ENCODE data around the gene TMCO4. TPM values are rescaled to one million over a fixed set of nuclear protein-coding genes. Genes with fewer than 3 reads are reported as not detected.
"Not testable (repeated sequence)": the region's sequence is repeated elsewhere in the genome, so short reads cannot be mapped to it uniquely, and the experiment has no call there.

The TMCO4 gene
- total RNA-seq, 2 experiments from 2014 or later: 14.3 to 16.7 TPM

DNA sequence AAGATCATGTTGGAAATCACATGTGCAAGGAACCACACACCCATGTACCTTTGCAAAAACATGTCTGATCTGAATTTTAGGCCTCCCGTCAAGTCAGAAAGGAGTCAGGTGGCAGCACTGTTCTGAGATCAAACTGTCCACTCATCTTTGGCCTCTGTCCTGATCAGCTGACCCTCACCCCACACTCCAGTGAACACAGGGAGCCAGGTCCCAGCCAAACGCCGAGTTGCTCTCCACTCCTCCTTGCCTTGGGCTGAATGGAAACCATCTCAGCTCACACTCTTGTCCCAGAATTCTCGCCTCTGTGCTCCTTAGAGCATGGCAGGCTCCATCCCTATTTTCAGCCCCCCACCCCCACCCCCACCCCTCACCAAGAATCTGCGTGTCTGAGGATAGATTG is 20.0 kb upstream of the TMCO4 start:
- peaks cover 12% of the 10 kb centered on the region for H3K27me3 Mint-ChIP-seq
- no peak overlapping the region for H3K27ac Mint-ChIP-seq
- H3K4me1 Mint-ChIP-seq: peaks cover 3% of the 10 kb centered on the region
- POLR2A ChIA-PET: no interaction called here
- H3K36me3 Mint-ChIP-seq: no peaks in the 10 kb centered on the region
- no peaks in the 10 kb centered on the region for H3K9me3 Mint-ChIP-seq
- no peak for DNase-seq
- H3K4me3 Mint-ChIP-seq: no peak overlapping the region
- no peak for ATAC-seq (ENCODE audit: low read depth)

DNA sequence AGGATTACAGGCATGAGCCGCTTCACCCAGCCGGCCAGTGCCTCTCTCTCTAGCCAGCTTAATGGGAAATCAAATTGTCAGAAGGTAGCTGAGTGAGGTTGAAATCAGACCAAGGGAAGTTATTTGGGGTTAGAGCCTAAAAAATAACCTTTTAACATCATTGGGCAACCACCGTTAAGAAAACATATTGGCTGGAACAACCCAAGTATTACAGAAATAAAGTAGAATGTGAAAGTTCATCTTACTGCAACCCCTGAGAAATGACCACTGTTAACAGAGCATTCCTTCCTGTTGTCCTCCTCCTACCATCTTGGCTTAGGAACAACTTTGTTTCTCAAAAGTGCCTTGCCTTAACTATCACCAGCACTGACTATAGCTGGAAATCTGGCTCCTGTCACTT is 18.6 kb upstream of the TMCO4 start:
- Mint-ChIP-seq H3K27me3 (peaks cover 12% of the 10 kb centered on the region), H3K9me3 (no peaks in the 10 kb centered on the region), H3K4me3 (no peak overlapping the region), H3K4me1 (no peaks in the 10 kb centered on the region), H3K36me3 (no peaks in the 10 kb centered on the region), H3K27ac (no peak overlapping the region)
- POLR2A ChIA-PET: no interaction called here
- ATAC-seq (ENCODE audit: low read depth) (no peak), DNase-seq (no peak)

DNA sequence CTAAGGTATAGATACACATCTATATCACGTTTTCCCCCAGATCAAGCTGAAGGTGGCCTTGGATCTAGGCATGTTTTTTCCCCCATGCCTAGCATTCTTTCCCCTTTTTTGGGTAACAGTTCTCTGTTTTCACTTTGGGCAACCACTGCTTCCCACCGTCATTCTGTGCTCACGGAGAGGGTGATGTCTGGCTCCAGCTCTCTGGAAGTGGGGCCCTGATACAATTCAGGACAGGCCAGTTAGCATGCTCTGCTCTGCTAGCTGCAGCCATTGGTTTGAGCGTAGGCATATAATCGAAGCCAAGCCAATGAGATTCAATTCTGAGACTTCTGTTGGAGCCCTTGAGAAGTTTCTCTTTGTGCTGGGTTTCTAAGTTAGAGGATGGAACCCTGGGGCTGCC is 17.4 kb upstream of the TMCO4 start:
- POLR2A ChIA-PET: interaction anchor here (0.7 kb wide), 1 partner anchor 16 kb away, joined by 5 read pairs; no protein-coding TSS in a partner anchor
- Mint-ChIP-seq H3K4me3 (no peak overlapping the region), H3K9me3 (no peaks in the 10 kb centered on the region), H3K36me3 (no peaks in the 10 kb centered on the region), H3K27me3 (peaks cover 13% of the 10 kb centered on the region), H3K27ac (no peak overlapping the region), H3K4me1 (no peaks in the 10 kb centered on the region)
- no peak for ATAC-seq (ENCODE audit: low read depth)
- DNase-seq: no peak

DNA sequence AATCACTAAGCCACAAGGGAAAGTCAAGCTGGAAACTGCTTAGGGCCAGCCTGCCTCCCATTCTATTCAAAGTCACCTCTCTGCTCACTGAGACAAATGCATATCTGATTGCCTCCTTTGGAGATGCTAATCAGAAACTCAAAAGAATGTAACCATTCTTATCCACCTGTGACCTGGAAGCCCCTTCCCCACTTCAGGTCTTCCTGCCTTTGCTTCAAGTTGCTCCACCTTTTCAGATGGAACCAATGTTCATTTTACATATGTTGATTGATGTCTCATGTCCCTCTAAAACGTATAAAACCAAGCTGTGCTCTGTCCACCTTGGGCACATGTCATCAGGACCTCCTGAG is 17.0 kb upstream of the TMCO4 start:
- H3K4me1 Mint-ChIP-seq; ATAC-seq (ENCODE audit: low read depth): not testable (repeated sequence)
- H3K27me3 Mint-ChIP-seq: peaks cover 12% of the 10 kb centered on the region

DNA sequence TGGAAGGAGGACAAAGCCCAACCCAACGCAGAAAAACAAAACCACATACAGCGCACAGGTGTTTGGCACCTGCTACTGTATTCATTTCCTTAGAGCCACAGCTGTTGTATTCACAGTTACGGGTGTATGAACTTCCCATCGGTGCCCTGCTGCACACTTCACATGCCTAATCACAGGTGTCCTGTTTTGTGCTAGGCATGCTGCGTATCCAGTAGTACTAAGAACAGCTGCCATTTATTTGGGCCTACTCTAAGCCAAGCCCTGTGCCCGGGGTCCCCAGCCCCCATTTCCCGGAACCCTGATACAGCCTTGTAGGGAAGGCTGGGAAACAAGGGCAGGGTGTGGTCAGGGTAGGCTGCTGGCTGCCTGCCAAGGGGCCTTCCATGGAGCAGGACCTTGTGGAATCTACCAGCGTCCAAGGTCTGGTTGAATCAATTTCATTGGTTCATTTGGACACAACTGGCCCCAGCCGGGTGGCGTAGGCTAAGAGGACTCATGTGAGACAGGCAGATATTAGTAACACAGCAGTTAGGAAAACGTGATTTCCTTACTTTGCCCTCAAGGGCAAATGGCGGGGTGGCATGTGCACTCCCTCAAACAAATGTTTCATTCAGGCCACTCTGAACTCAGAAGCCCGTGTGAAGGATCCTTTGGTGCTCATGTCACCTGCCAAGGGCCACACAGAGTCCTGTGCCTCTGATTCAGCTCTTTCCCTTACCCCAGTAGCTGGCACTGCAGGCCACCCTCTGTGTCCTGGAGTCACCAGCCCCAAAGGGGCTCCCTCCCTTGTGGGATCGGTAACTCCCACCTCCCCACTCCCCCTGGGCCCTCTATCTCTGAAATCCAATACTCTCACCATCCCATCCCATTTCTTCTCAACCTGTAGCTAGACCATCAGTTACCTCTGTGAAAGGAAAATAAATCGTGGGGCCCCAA is 16.4 kb upstream of the TMCO4 start:
- no peak for DNase-seq
- Mint-ChIP-seq H3K4me1 (no peaks in the 10 kb centered on the region), H3K27ac (no peak overlapping the region), H3K27me3 (peaks cover 15% of the 10 kb centered on the region), H3K9me3 (no peaks in the 10 kb centered on the region), H3K36me3 (no peaks in the 10 kb centered on the region), H3K4me3 (no peak overlapping the region)
- POLR2A ChIA-PET: interaction anchor here (0.7 kb wide), 1 partner anchor 15 kb away, joined by 5 read pairs; no protein-coding TSS in a partner anchor
- ATAC-seq (ENCODE audit: low read depth): no peak

More for the DNA sequence above, 17.0 kb upstream of the TMCO4 start:
- POLR2A ChIA-PET: interaction anchor here (0.7 kb wide), 1 partner anchor 15 kb away, joined by 5 read pairs; no protein-coding TSS in a partner anchor
- H3K27ac Mint-ChIP-seq, DNase-seq, H3K9me3 Mint-ChIP-seq, H3K4me3 Mint-ChIP-seq, H3K36me3 Mint-ChIP-seq: not testable (repeated sequence)

DNA sequence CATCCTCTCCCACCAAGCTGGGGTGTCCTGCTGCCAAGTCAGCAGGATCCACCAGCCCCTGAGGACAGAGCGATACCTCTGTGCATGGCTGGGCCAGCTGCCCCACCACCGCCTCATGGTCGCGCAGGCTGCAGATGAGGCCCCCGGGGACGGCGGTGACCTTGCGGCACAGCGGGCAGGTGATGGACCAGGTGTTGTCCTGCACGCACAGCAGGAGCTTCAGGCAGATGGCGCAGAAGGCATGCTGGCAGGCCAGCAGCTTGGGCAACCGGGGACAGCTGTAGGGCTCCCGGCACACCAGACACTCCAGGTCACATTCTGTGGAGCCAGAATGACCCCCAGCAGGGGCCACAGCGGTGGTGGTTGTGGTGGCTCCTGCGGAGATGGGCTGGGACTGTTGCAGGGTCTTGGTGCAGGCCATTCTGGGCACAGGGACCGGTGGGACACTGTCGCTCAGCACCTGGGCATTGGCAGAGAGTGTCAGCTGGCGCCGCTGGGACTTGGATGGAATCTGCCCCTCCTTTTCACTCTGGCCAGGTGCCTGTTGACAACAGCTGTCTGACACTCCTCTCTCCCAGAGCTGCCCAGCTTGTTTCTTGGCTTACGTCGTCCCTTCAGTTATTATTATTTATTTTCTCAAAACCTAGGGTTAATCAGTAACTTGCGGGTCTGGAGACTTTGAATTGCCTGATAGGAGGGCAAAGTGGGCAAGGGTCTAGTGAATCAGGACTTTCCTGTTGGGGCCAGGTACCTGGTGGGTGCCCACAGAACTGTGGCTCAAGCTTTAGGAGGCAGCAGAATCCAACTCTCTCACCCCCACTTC is 15.2 kb upstream of the TMCO4 start, which contains the start of gene RNF186:
Gene RNF186 (minus strand): TSS at position 603 of the 823 bp plus-strand sequence. CDS start 182 bp downstream, at position 421.
- no peak for ATAC-seq (ENCODE audit: low read depth)
- Mint-ChIP-seq H3K27ac (no peak within 1 kb of the TSS), H3K4me3 (no peak within 1 kb of the TSS), H3K36me3 (no peaks in the 10 kb centered on the region), H3K27me3 (peaks cover 16% of the 10 kb centered on the region), H3K4me1 (no peaks in the 10 kb centered on the region), H3K9me3 (no peaks in the 10 kb centered on the region)
- POLR2A ChIA-PET: no interaction called here
- no peak for DNase-seq

DNA sequence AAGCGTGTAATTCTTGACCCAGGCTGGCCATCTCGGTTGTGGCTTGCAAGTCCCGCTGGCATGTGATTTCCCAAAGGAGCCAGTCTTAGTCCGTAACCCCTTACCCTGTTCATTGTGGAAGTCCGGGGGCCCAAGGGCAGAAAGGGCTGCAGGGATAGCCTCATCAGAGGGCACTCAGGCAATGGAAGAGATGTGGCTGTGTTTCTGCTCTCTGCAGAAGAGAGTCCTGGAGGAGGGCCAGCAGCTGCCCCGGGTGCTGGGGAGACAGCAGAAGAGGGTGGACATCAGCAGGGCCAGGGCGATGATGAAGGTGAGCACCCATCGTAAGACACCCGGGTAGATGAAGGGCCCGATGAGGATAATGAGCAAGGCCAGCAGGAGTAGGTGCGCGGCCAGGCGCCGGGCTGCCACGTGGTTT is 14.5 kb upstream of the TMCO4 start:
- DNase-seq: no peak
- H3K27ac Mint-ChIP-seq: no peak overlapping the region
- POLR2A ChIA-PET: no interaction called here
- H3K9me3 Mint-ChIP-seq: no peaks in the 10 kb centered on the region
- peaks cover 16% of the 10 kb centered on the region for H3K27me3 Mint-ChIP-seq
- H3K4me1 Mint-ChIP-seq: no peaks in the 10 kb centered on the region
- no peak overlapping the region for H3K4me3 Mint-ChIP-seq
- ATAC-seq (ENCODE audit: low read depth): no peak
- no peaks in the 10 kb centered on the region for H3K36me3 Mint-ChIP-seq

DNA sequence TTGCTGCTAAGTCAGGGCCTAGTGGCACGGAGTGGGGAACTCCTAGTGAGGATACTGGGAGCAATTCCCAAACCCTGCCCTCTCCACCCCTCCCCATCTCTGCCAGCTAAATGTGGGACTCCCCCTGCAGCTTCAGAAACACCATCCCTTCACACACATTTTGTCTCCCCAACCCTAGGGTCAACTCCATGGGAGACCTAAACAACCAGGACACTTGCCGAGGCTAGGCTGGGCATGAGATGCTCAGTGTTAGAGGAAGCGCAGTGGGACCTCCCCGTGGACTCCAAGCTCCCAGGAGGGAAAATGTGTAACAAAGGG is 13.9 kb upstream of the TMCO4 start:
- Mint-ChIP-seq H3K27me3 (peaks cover 16% of the 10 kb centered on the region), H3K9me3 (no peaks in the 10 kb centered on the region), H3K4me3 (no peak overlapping the region), H3K4me1 (no peaks in the 10 kb centered on the region), H3K36me3 (no peaks in the 10 kb centered on the region), H3K27ac (no peak overlapping the region)
- POLR2A ChIA-PET: no interaction called here
- ATAC-seq (ENCODE audit: low read depth) (no peak), DNase-seq (no peak)

DNA sequence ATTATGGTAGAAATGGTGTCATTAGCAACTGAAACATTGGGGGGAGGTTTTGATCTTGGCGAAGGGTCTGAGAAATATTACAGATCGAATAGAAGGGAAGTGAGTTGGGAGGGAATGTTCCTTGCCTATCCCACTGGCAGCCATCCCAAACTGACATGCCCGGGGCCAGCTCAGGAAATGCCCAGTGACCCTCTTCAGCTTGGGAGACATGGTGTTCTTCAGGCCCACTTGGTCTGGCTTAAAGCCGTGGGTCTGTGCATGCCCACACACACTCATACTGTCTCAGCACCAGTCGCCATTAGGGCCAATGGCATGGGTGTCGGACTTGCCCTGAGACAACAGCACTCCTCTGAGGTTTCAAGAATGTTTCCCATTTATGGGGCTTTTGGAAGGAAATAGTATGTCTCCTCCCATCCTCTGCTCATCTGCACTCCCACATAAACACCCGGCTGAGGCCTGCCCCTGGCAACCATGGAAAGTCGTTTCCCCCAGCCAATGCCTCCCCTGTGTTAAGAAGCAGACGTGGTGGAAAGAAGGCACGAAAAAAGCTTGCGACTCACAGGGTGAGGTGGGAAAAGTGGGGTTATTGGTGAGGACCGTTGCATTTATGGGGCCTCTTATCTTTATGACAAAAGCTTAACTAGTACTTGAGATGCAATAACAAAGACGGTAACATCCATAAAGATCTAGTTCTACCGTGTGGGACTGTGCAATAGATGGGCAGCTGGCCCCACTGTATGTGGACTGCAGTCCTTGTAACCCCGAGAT is 13.3 kb upstream of the TMCO4 start:
- H3K27me3 Mint-ChIP-seq: peaks cover 15% of the 10 kb centered on the region
- ATAC-seq (ENCODE audit: low read depth) (no peak), DNase-seq (no peak)
- no peak overlapping the region for H3K27ac Mint-ChIP-seq
- H3K36me3 Mint-ChIP-seq: no peaks in the 10 kb centered on the region
- POLR2A ChIA-PET: no interaction called here
- H3K4me3 Mint-ChIP-seq: no peak overlapping the region
- no peaks in the 10 kb centered on the region for H3K9me3 Mint-ChIP-seq
- no peaks in the 10 kb centered on the region for H3K4me1 Mint-ChIP-seq

DNA sequence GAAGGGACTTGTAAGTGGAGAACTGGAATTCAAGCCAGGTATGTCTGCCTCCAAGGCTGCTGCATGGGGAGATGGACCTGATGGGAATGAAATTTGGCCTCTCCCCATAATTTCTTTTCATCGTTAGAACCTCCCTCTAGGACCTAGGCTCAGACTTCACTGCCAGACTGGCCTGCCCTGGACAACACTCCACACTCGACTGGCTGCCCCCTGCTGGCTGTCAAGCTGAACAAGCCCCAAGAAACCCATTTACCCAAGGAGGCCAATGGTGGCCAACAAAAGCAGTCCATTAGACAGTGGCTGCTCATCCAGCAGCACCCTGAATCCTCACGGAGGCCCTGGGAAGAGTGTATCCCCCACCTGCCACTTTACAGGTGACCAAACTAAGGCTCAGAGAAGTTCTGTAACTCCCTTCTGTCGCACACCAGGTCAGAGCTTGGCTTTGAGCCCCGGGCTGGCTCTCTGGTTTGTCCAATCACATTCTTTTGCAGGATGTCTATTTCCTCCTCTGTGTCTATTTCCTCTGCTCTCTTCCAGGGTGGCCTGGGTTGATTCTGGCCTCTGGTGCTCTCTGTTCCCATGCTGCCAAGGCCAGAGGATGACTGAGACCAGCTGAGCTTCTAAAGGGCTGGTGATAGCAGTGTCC is 11.6 kb upstream of the TMCO4 start:
- H3K4me3 Mint-ChIP-seq: no peak overlapping the region
- peaks cover 17% of the 10 kb centered on the region for H3K27me3 Mint-ChIP-seq
- no peak overlapping the region for H3K27ac Mint-ChIP-seq
- H3K36me3 Mint-ChIP-seq: no peaks in the 10 kb centered on the region
- ATAC-seq (ENCODE audit: low read depth) (no peak), DNase-seq (peak; percentile 47)
- H3K9me3 Mint-ChIP-seq: no peaks in the 10 kb centered on the region
- POLR2A ChIA-PET: no interaction called here
- no peaks in the 10 kb centered on the region for H3K4me1 Mint-ChIP-seq

DNA sequence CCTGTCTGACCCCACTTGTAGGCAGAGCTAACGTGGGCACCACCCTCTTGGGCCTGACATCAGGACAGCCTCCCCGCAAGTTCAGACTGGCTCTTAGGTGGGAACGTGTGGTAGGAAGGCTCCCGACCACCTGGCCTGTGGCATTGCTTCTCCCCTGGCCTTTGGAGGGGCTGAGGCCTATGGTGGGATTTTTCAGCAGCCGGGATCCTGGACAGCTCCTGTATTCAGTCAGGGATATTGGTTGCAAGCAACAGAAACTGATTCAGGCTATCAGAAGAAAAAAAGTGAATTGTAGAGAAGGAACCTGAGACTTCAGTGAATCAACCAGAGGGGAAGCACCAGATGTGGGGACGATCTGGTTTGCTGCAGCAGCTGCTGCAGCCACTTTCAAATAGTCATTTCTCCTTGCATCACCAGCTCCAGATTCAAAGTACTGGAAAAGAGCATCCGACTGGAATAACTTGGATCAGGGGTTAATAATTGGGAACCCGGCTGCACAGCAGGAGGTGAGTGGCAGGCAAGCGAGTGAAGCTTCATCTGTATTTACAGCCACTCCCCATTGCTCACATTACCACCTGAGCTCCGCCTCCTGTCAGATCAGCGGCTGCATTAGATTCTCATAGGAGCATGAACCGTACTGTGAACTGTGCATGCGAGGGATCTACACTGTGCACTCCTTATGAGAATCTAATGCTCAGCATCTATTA is 9.5 kb upstream of the TMCO4 start:
- POLR2A ChIA-PET: no interaction called here

DNA sequence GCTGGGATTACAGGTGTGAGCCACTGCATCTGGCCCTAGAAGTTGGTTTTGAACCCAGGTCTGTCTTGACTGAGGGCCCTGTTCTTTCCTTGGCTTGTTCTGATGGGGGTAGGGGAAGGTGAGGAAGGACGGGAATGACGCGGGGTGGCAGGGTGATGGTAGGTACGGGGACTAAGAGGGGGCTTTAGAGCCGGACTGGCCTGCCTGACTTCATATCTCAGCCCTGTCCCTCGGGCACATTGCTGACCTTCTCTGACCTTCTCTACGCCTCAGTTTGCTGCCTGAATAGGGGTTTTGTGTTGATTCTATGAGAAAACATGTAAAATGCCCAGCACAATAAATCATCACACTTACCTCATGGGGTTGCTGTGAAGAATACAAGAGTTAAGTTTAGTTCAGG is 8.6 kb upstream of the TMCO4 start:
- POLR2A ChIA-PET: no interaction called here
- no peaks in the 10 kb centered on the region for H3K9me3 Mint-ChIP-seq
- no peak overlapping the region for H3K27ac Mint-ChIP-seq

More for the DNA sequence above, 9.5 kb upstream of the TMCO4 start:
- DNase-seq (no peak), ATAC-seq (ENCODE audit: low read depth) (no peak)
- H3K4me1 Mint-ChIP-seq: no peaks in the 10 kb centered on the region
- H3K36me3 Mint-ChIP-seq: no peaks in the 10 kb centered on the region
- no peak overlapping the region for H3K4me3 Mint-ChIP-seq
- no peak overlapping the region for H3K27ac Mint-ChIP-seq
- peaks cover 20% of the 10 kb centered on the region for H3K27me3 Mint-ChIP-seq
- H3K9me3 Mint-ChIP-seq: no peaks in the 10 kb centered on the region

More for the DNA sequence above, 8.6 kb upstream of the TMCO4 start:
- Mint-ChIP-seq H3K4me1 (no peaks in the 10 kb centered on the region), H3K36me3 (no peaks in the 10 kb centered on the region), H3K27me3 (peaks cover 25% of the 10 kb centered on the region), H3K4me3 (no peak overlapping the region)
- DNase-seq (no peak), ATAC-seq (ENCODE audit: low read depth) (no peak)

Data from activated naive CD8-positive, alpha-beta T cell treated with anti-CD3 and anti-CD28 coated beads, Interleukin-2, amount 10 ng/mL, durations not matched to agents 7 days and 5 days (primary cell).